HS-27A (cell line): Measurements from ENCODE around the gene LAGE3.

ENCODE experiments used
- DNase-seq: peaks from one replicate; pipeline ENCODE4 v3.0.0-alpha.2; 2012; ENCODE audit warnings: low read depth, missing footprints

Gene LAGE3

DNA sequence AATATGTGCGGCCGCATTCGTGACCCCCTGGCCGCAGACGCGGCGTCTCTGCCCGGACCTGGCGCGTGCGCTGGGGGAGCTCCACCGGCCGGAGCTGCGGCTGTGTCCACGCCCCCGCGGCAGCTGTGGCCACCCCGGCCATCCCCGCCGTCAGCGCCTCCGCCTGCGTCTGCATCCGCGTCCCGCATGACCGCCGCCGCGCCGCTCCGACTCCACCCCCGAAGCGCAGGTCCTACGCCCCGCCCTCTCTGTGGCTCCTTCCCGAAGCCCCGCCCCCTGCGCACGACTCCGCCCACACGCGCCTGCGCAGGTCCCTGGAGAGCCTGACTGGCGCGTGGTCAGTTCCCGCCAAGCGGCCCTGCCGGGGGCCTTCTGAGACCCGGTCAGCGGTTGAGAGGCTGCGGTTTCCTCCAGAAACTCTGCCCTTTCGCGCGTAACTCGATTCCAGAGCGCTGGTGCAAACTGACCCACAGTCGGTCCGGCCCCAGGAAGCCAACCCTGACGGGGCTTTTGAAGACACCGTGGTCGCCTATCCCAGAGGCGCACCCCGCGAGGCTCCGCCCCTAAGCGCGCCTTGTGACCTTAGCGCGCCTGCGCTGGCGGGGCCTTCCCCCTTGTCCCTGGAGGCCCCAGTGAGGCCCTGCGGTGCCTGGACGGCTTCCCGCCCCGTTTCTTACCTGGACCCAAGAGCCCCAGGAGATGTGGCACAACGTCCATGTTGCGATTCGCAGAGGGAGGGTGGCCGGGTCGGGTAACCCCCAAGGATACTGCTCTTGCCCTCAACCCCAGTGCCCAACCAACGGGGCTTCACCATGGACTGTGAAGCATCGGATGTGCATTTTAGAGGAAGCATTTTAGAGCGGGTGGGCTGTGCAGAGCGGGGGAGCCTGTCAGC lies at the start of gene LAGE3:
LAGE3 (minus strand) TSS at position 554 of the 895 bp plus-strand sequence; CDS start at position 188, 366 bp downstream.
- peak; percentile 62 for DNase-seq

DNA sequence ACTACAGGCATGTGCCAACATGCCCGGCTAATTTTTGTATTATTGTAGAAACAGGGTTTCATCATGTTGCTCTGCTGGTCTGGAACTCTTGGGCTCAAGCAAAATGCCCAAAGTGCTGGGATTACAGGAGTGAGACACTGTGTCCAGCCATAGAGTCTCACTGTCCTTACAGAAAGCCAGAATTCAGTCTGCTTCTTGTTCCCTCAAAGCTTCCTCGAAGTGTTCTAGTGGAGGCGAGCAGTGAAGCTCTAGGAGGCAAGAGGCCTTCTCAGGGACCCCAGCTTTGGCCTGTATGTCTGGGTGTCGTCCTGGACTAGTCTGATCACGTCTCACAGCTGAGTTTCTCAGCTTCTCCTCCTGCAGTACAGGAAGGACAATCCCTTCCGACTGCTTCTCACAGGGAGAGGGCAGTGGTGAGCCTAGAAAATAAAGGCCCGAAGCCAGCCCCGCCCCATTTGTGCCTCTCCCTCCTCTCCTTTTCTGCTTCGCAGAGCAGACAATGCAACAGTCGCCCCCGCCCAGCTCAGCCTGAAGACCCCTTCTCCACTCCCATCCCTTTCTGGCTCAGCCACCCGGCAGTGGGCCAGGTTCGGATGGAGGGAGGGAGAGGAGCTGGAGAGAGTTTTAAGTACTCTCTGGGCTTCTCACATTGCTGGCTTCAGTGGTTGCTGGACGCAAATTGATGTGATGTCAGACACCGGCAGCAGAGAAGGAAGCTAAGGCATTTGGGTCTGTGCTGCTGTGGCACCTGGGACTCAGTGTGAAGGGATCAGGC lies 48.0 kb upstream of the LAGE3 start:
- DNase-seq = no peak

DNA sequence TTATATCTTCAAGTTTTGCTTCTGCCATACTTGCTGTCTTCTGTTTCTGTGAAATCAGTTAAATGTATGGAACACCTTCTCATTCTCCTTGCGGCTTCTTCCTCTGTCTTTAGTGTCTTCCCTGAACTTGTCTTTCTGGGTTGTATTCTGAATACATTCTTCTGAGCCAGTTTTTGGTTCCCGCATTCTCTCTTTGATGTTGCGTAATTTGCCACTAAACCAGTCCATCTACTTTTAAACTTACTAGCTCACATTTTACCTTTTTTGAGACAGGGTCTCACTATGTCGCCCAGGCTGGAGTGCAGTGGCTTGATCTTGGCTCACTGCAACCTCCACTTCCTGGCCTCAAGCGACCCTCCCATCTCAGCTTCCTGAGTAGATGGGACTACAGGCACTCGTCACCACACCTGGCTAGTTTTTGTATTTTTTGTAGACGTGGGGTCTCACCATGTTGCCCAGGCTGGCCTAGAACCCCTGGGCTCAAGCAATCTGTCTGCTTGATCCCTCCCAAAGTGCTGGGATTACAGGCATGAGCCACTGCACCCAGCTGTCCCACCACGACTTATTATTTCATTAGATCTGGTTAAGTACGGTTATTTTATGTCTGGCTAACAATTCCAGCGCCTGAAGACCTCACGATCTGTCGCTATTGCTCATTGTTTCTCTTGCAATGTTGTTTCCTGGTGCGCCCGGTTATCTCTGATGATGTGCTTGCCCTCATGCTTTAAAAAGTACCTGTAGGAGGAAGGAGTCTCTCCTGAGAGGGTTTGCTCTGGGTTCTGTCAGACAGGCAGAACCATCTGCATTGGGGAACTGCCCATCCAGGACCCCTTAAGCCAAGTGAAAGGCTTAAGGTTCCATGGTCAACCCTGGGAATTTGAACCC lies 46.8 kb upstream of the LAGE3 start:
- no peak for DNase-seq

GRCh38 chrX:154519389-154519788 lies 40.3 kb upstream of the LAGE3 start:
- no peak for DNase-seq

GRCh38 chrX:154517101-154517781 lies 38.2 kb upstream of the LAGE3 start:
- no peak for DNase-seq

- no peak for DNase-seq
These were observed 37.6 kb upstream of the LAGE3 start for GRCh38 chrX:154516656-154517100.

DNA sequence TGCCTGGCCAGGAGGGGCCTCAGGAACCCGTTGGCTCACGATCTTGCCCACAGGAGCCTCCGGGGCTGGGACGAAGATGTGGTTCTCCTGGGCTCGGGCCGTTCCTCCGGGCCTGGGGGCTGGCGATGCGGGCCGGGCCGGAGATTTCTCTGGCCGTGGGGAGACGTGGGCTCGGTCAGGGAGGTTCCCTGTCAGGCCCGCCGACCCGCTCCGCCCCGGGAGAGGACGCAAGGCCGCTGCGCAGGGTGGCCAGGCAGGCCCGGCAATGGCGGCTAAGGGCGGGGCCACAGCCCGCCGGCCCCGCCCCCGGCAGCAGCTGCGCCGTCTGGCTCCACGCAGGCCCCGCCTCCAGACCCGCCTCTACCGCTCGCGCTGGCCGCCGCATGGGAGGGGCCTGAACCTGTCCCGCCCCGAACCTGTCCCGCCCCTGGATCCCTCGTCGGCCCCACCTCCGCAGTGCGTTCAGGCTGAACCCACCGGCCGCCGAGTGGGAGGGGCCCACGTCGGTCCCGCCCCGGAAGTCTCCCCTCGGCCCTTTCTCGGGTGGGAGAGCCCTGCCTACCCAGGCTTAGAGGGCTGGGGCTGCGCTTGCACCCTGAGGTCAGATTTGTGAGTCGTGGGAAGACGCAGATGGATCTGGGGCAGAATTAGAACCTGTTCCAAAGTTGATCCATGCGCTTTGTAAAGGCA lies 37.0 kb upstream of the LAGE3 start, which contains the start of gene FAM3A:
FAM3A (minus strand) TSS at position 267 of the 690 bp plus-strand sequence. CDS start 460 bp downstream, outside the sequence.
- DNase-seq = no peak

GRCh38 chrX:154515090-154515965 lies 36.2 kb upstream of the LAGE3 start:
- DNase-seq = no peak

- DNase-seq = no peak
These were observed 34.6 kb upstream of the LAGE3 start for GRCh38 chrX:154513716-154514115.

DNA sequence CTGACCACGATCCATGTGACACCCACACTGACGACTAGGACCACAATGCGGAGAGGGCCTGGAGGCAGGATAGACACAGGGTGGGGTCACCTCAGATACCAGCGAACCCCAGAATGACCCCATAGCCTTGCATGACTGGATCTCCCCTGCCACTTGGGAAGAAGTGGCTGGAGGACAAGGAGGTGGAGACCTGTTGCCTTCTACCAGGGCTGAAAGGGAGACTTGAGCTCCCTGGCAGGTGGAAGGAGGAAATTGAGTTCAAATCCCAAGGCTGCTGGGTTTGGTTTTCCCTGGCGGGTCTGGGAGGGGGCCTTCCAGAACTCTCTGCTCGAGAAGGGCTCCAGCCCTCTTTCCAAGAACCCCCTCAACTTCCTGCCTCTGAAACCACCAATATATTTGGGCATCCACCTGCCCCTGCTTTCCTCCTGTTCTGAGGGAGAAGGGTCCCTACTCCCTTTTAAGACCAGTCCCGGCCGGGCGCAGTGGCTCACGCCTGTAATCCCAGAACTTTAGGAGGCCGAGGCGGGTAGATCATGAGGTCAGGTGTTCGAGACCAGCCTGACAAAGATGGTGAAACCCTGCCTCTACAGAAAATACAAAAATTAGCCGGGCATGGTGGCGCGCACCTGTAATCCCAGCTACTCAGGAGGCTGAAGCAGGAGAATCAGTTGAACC lies 33.9 kb upstream of the LAGE3 start:
- DNase-seq = no peak

DNA sequence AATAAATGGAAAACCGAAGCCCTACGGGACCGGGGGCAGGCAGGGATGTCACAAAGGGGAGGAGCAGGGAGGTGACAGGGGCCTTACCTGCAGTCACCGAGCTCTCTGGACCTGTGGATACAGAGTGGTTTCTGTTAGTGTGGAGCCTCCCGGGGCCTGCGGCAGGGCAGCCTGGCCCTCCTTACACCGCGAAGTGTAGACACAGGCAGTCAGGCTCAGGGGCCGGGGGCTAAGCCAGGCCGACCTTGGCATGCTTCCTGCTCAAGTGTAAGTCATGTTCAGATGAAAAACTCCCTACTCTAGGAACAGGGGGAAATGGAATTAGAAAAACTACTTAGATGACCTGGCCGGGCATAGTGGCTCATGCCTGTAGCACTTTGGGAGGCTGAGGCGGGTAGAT lies 32.7 kb upstream of the LAGE3 start:
- DNase-seq = no peak

- DNase-seq = no peak
These were observed 30.4 kb upstream of the LAGE3 start for GRCh38 chrX:154509455-154509854.

- no peak for DNase-seq
These were observed 29.3 kb upstream of the LAGE3 start for GRCh38 chrX:154508384-154508745.

- no peak for DNase-seq
These were observed 28.7 kb upstream of the LAGE3 start for GRCh38 chrX:154507673-154508383.

DNA sequence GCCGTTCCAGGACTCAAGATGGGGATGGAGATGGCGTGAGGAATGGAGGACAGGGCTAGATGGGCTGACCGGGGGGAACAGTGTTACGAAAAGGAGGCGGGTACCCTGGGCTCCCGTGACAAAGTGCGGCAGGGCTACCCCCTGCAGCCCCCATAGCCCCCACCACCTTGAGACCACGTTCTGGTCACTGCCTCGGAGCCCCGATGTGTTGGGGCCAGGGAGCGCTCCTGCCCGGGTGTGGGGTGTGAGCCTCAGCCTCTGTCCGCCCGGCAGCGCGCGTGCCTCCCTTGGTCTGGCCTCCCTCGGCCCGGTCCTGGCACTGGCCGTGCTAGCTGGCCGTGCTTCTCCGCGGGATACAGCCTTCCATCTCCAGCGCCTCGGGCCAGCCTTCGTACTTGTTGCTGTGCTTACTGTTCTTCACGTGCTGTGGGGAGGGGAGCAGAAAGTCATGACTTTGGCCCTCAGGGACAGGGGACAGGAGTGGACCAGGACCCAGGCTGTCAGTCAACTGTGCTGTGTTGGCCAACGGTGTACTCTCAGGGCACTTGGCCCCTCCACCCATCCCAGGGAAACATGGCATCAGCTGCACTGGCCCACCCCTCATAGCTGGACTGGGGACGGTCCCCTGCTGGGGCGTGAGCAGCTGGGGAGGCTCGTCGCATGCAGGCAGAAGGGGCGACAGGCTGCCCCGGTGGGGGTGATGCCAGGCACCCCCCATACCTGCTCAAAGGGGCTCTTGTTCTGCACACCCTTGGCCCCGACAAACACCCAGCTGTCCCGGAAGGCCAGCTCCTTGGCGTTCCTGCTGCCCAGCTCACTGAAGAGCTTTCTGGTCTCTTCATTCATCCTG lies 27.6 kb upstream of the LAGE3 start:
- no peak for DNase-seq

DNA sequence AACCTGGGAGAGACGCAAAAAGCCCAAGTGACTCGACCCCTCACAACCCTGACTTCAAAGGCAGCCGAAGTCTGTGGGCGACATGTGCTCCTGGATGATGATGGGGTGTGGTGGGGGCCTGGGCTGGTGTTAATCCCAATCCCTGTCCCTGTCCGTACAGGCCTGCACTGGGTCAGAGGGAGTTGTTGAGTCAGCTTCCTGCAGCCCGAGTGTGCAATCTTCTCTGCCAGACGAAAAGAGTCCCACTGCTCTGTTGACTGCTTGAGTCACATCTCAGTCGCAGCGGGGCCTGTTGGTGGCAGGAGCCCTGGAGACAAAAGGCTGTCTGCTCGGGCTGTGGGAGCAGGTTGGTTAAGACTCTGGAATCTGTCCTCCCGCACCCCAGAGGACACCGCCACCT lies 26.7 kb upstream of the LAGE3 start:
- DNase-seq = no peak

- no peak for DNase-seq
These were observed 23.9 kb upstream of the LAGE3 start for GRCh38 chrX:154502989-154503388.

DNA sequence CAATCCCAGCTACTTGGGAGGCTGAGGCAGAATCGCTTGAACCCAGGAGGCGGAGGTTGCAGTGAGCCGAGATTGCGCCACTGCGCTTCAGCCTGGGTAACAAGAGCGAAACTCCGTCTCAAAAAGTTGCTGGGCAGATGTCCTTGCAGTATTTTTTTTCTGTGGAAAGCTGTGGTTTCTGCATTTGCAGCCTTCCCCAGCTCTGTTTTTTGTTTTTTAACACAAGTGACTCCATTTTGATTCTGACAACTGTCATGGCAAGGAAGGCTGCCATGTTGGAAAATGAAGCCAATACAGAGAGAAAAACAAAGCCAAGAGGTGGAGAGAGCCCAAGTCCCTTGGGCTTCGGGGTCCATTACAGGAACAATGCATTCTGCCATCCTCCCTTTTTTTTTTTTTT lies 23.0 kb upstream of the LAGE3 start:
- DNase-seq = no peak
